H1 (cell line): Measurements from ENCODE around the gene ORC5. TPM values are rescaled to one million over a fixed set of nuclear protein-coding genes. Genes with fewer than 3 reads are reported as not detected.

ENCODE experiments used
- CTCF ChIA-PET: fragments of 300-600 bp; sonication (Branson Sonifier 250); formaldehyde crosslinking; loops from one replicate; lab custom pipeline; 2021; ENCODE audit not compliant: partially characterized antibody; lab: Charles Lee
- POLR2A ChIA-PET: fragments of 300-600 bp; sonication (Branson Sonifier 250); formaldehyde crosslinking; loops from one replicate; lab custom pipeline; 2021; ENCODE audit warnings: inconsistent platforms; ENCODE audit not compliant: partially characterized antibody; lab: Charles Lee
- DNase-seq, 2 experiments: peaks; one replicate each; pipeline versions ENCODE4 v3.0.0 to v3.0.0-alpha.2; 2010 to 2022; ENCODE audit warnings: low spot score in 2 of 2, low read depth in 1 of 2, mixed read lengths in 1 of 2
- FAIRE-seq: peaks from 2 replicates; lab custom pipeline; 2011; peaks lifted over from hg19 to GRCh38; lab: Jason Lieb, UNC
- H2AFZ ChIP-seq: 2 replicates; pipeline ENCODE4 v1.8.1; 2012; ENCODE audit warnings: low read length, inconsistent platforms
- H2AK5ac ChIP-seq: 2 replicates; pipeline ENCODE4 v1.6.1; 2013; ENCODE audit warnings: low read depth, low read length
- H2BK120ac ChIP-seq: replicated peaks from 2 replicates; pipeline ENCODE3; 2013; ENCODE audit warnings: low read depth, low read length, inconsistent platforms
- H2BK12ac ChIP-seq: 2 replicates; pipeline ENCODE4 v1.6.1; 2013; ENCODE audit warnings: low read depth, low read length
- H2BK15ac ChIP-seq: 2 replicates; pipeline ENCODE4 v1.6.1; 2013; ENCODE audit warnings: low read length
- H2BK20ac ChIP-seq: 2 replicates; pipeline ENCODE4 v1.6.1; 2013; ENCODE audit warnings: low read length
- H2BK5ac ChIP-seq: 2 replicates; pipeline ENCODE4 v1.6.1; 2013; ENCODE audit warnings: low read depth, low read length
- H3K14ac ChIP-seq: 2 replicates; pipeline ENCODE4 v1.6.1; 2013; ENCODE audit warnings: inconsistent platforms; ENCODE audit not compliant: insufficient read length
- H3K18ac ChIP-seq: 2 replicates; pipeline ENCODE4 v1.6.1; 2013; ENCODE audit warnings: low read length; ENCODE audit errors: extremely low read depth
- H3K23ac ChIP-seq: 2 replicates; pipeline ENCODE4 v1.6.1; 2013; ENCODE audit warnings: inconsistent platforms; ENCODE audit not compliant: insufficient read length
- H3K23me2 ChIP-seq: 2 replicates; pipeline ENCODE4 v1.6.1; 2013; ENCODE audit warnings: low read depth, low read length
- H3K27ac ChIP-seq: 2 replicates; pipeline ENCODE4 v1.6.1; 2011; ENCODE audit warnings: low read depth, low read length, inconsistent platforms
- H3K27me3 ChIP-seq, 4 experiments: replicated peaks in 1 of 4; 1 replicate in 1 of 4; 2 replicates in 3 of 4; pipeline versions ENCODE4 v1.6.1 to v1.8.1; 2011 to 2013; ENCODE audit warnings: low read length in 3 of 4, mild to moderate bottlenecking in 3 of 4, inconsistent platforms in 2 of 4, mixed read lengths in 2 of 4, moderate library complexity in 1 of 4; ENCODE audit not compliant: control insufficient read depth in 3 of 4, insufficient read depth in 3 of 4; ENCODE audit errors: extremely low read depth in 1 of 4
- H3K36me3 ChIP-seq, 4 experiments: 2 replicates each; pipeline versions ENCODE4 v1.6.1 to v1.8.1; 2011 to 2013; ENCODE audit warnings: mild to moderate bottlenecking in 4 of 4, low read length in 3 of 4, moderate library complexity in 2 of 4, control low read depth in 1 of 4, inconsistent platforms in 1 of 4; ENCODE audit not compliant: insufficient read depth in 4 of 4, control insufficient read depth in 2 of 4
- H3K4ac ChIP-seq: replicated peaks from 2 replicates; pipeline ENCODE3; 2013; ENCODE audit warnings: low read length, low read depth, mixed read lengths, inconsistent platforms; ENCODE audit not compliant: insufficient read length
- H3K4me1 ChIP-seq, 4 experiments: replicated peaks in 1 of 4; 1 replicate in 1 of 4; 2 replicates in 3 of 4; pipeline versions ENCODE4 v1.6.1 to v1.8.1; 2011 to 2013; ENCODE audit warnings: low read length in 3 of 4, inconsistent platforms in 2 of 4, mixed read lengths in 1 of 4; ENCODE audit not compliant: insufficient read depth in 4 of 4, control insufficient read depth in 3 of 4
- H3K4me2 ChIP-seq, 2 experiments: 2 replicates each; pipeline versions ENCODE4 v1.6.1 to v1.8.1; 2011 to 2013; ENCODE audit warnings: low read depth in 2 of 2, low read length in 2 of 2, control low read depth in 1 of 2, inconsistent platforms in 1 of 2, mild to moderate bottlenecking in 1 of 2; ENCODE audit not compliant: insufficient read depth in 1 of 2
- H3K4me3 ChIP-seq, 4 experiments: fragments of 200-600, 300-600 bp in 1 of 4; sonication (generic), shearing (Covaris generic), sonication (Bioruptor Twin) in 1 of 4; 2 replicates each; pipeline versions ENCODE4 v1.5.1 to v1.8.1; 2011 to 2016; ENCODE audit warnings: low read length in 4 of 4, low read depth in 3 of 4, control low read depth in 2 of 4, inconsistent platforms in 2 of 4, mild to moderate bottlenecking in 2 of 4, mixed read lengths in 1 of 4, moderate library complexity in 1 of 4; ENCODE audit not compliant: insufficient read depth in 2 of 4; ENCODE audit errors: extremely low read depth in 1 of 4
- H3K56ac ChIP-seq: replicated peaks from 2 replicates; pipeline ENCODE3; 2013; ENCODE audit warnings: low read depth, mild to moderate bottlenecking, mixed read lengths, low read length, inconsistent platforms; ENCODE audit not compliant: insufficient read length
- H3K79me1 ChIP-seq: 2 replicates; pipeline ENCODE4 v1.6.1; 2013; ENCODE audit warnings: low read depth, low read length, control low read depth
- H3K79me2 ChIP-seq, 2 experiments: 2 replicates each; pipeline versions ENCODE4 v1.6.1 to v1.8.1; 2012 to 2013; ENCODE audit warnings: low read length in 2 of 2, mild to moderate bottlenecking in 2 of 2, inconsistent platforms in 1 of 2; ENCODE audit not compliant: insufficient read depth in 2 of 2, control insufficient read depth in 1 of 2
- H3K9ac ChIP-seq, 4 experiments: replicated peaks in 1 of 4; 1 replicate in 1 of 4; 2 replicates in 3 of 4; pipeline versions ENCODE4 v1.6.1 to v1.8.1; 2011 to 2013; ENCODE audit warnings: low read depth in 3 of 4, low read length in 3 of 4, control low read depth in 2 of 4, mild to moderate bottlenecking in 2 of 4, moderate library complexity in 2 of 4, inconsistent platforms in 1 of 4; ENCODE audit errors: extremely low read depth in 1 of 4
- H3K9me3 ChIP-seq, 2 experiments: 2 replicates each; pipeline versions ENCODE4 v1.6.1 to v1.8.1; 2012 to 2013; ENCODE audit warnings: mild to moderate bottlenecking in 2 of 2, moderate library complexity in 2 of 2, control low read depth in 1 of 2, inconsistent platforms in 1 of 2, low read depth in 1 of 2, low read length in 1 of 2, mixed read lengths in 1 of 2; ENCODE audit not compliant: insufficient read depth in 2 of 2
- H4K20me1 ChIP-seq, 2 experiments: replicated peaks in 1 of 2; 2 replicates each; pipeline versions ENCODE3 to v1.8.1; 2011 to 2013; ENCODE audit warnings: inconsistent platforms in 2 of 2, low read length in 2 of 2, mild to moderate bottlenecking in 1 of 2; ENCODE audit not compliant: insufficient read depth in 2 of 2, control insufficient read depth in 1 of 2
- H4K5ac ChIP-seq: 2 replicates; pipeline ENCODE4 v1.6.1; 2013; ENCODE audit warnings: low read length, low read depth, mixed read lengths, inconsistent platforms; ENCODE audit not compliant: insufficient read length
- H4K8ac ChIP-seq: 2 replicates; pipeline ENCODE4 v1.8.0; 2013; ENCODE audit warnings: mild to moderate bottlenecking, moderate library complexity, low read length, inconsistent platforms; ENCODE audit not compliant: insufficient read depth; ENCODE audit errors: extremely low read depth
- H4K91ac ChIP-seq: replicated peaks from 2 replicates; pipeline ENCODE3; 2013; ENCODE audit warnings: low read length, mixed read lengths, inconsistent platforms; ENCODE audit not compliant: insufficient read length
- CBX5 ChIP-seq: fragments of 300-800, 300-1000 bp; sonication (generic); IDR thresholded peaks from 2 replicates; pipeline ENCODE4 v1.7.1; 2016; ENCODE audit warnings: antibody characterized with exemption, low read length, low read depth
- KDM1A ChIP-seq: fragments of 200-600, 300-600 bp; sonication (generic); IDR thresholded peaks from 2 replicates; pipeline ENCODE4 v1.7.1; 2016; ENCODE audit warnings: mild to moderate bottlenecking, low read length, borderline replicate concordance
- KDM5A ChIP-seq: fragments of 200-600 bp; IDR thresholded peaks from 2 replicates; pipeline ENCODE4 v1.7.1; 2012; ENCODE audit warnings: mild to moderate bottlenecking, low read length, inconsistent platforms, mixed read lengths
- SIX5 ChIP-seq: IDR thresholded peaks from 2 replicates; pipeline ENCODE4 v1.6.1; 2011; ENCODE audit warnings: mild to moderate bottlenecking, low read depth, low read length
- SP4 ChIP-seq: IDR thresholded peaks from 2 replicates; pipeline ENCODE4 v1.6.1; 2012; ENCODE audit warnings: low read length, inconsistent platforms
- polyA plus RNA-seq, 7 experiments: library from polyadenylated mRNA; depleted of rRNA in 3 of 7; stranded (reverse) in 5 of 7; unstranded in 2 of 7; fragments of >200 nt in 5 of 7; fragments of 200-250 nt in 2 of 7; gene quantifications; 1 replicate in 5 of 7; 2 replicates in 1 of 7; 4 replicates in 1 of 7; pipeline versions ENCODE4 v1.2.1 to v1.2.3, GENCODE V29; 2011 to 2013; ENCODE audit warnings: missing spikeins in 2 of 7, mixed read lengths in 2 of 7
- total RNA-seq: library from RNA; stranded (reverse); fragmentation: NEBNext Ultra II Directional; extraction: Animal tissue kit (Norgen Biotek cat#: 25700); gene quantifications from 2 replicates; pipeline ENCODE4 v1.2.1, GENCODE V29; 2021

ORC5 gene
- total and polyA plus RNA-seq, 2 of the 8 experiments (the other 6 are each of a cell fraction or from before 2014, with no cell fraction given), result 7.7 to 19.9 TPM

GRCh38 chr7:104133238-104133637 lies 74.6 kb downstream of the ORC5 start:
- Histone ChIP-seq H3K4me1 (no peaks in the 10 kb centered on the region), H2BK12ac (no peak overlapping the region), H2AFZ (no peak overlapping the region), H3K27ac (no peak overlapping the region), H3K4me2 (no peak overlapping the region), H3K4me3 (no peak overlapping the region), H3K23ac (no peak overlapping the region), H4K20me1 (peaks cover 0 to 4% of the 10 kb centered on the region in 2 experiments), H3K79me2 (no peaks in the 10 kb centered on the region), H3K56ac (no peak overlapping the region), H2BK15ac (no peak overlapping the region), H3K9me3 (no peaks in the 10 kb centered on the region), H3K79me1 (no peaks in the 10 kb centered on the region), H2BK120ac (no peak overlapping the region), H4K91ac (no peak overlapping the region), H3K36me3 (peaks cover 0 to 18% (median 0%) of the 10 kb centered on the region in 4 experiments; a peak in 3 of 8 replicates), H4K8ac (no peak overlapping the region), H3K4ac (no peak overlapping the region), H3K27me3 (no peaks in the 10 kb centered on the region), H4K5ac (no peak overlapping the region), H2AK5ac (no peak overlapping the region), H3K9ac (no peak overlapping the region), H3K14ac (no peak overlapping the region), H2BK20ac (no peak overlapping the region), H2BK5ac (no peak overlapping the region), H3K23me2 (no peaks in the 10 kb centered on the region), H3K18ac (no peak overlapping the region)
- DNase-seq (no peak), FAIRE-seq (no peak)
- TF ChIP-seq KDM1A (no peak), KDM5A (no peak), SP4 (no peak), SIX5 (no peak), CBX5 (no peak)
- ChIA-PET POLR2A (no interaction called here), CTCF (no interaction called here)
